ENCODE data around the gene ROBO3.

GRCh38 chr11:124916370-124916710 lies 51.1 kb downstream of the ROBO3 start:
- TF ChIP-seq TAF1 (IDR thresholded peaks at IDR 0.05; ENCODE audit: borderline replicate concordance, insufficient read depth, low read length), result no peak
- no peak for TF ChIP-seq POLR2AphosphoS5 (IDR thresholded peaks at IDR 0.05; ENCODE audit: low read depth, low read length)
- no peak for TF ChIP-seq REST (IDR thresholded peaks at IDR 0.05; ENCODE audit: insufficient read depth in 1 of 2, low read depth in 2 of 2, low read length in 2 of 2)
- no peak for TF ChIP-seq SIN3A (IDR thresholded peaks at IDR 0.05; ENCODE audit: borderline replicate concordance, insufficient read depth, low read length)
- TF ChIP-seq FOXP2 (optimal IDR thresholded peaks at IDR 0.05; ENCODE audit: borderline replicate concordance, extremely low read depth, extremely low read length, insufficient read depth), result no peak
